ENCODE measurements around the gene GPX4. TPM values are rescaled to one million over a fixed set of nuclear protein-coding genes. Genes with fewer than 3 reads are reported as not detected.

The GPX4 gene
- total RNA-seq, 1 experiment from 2014 or later, result 355 TPM

- Mint-ChIP-seq H3K4me3 (no peak overlapping the region), H3K27ac (no peak overlapping the region), H3K4me1 (peaks cover 4 to 6% of the 10 kb centered on the region in 2 experiments; a peak in 3 of 4 replicates), H3K27me3 (ENCODE audit: low read depth) (peaks cover 22% of the 10 kb centered on the region), H3K36me3 (ENCODE audit: insufficient read depth in 1 of 3, low read depth in 3 of 3) (peaks cover 9 to 36% (median 28%) of the 10 kb centered on the region in 3 experiments), H3K9me3 (no peaks in the 10 kb centered on the region)
- H4K8ac ChIP-seq (replicated peaks; ENCODE audit: insufficient read length, low read depth, low read length), result no peak overlapping the region
- no peak overlapping the region for H3K4me2 ChIP-seq (ENCODE audit: insufficient read depth, insufficient read length, low read length)
- no peak overlapping the region for H2BK12ac ChIP-seq (ENCODE audit: insufficient read length, low read depth, low read length)
- no peaks in the 10 kb centered on the region for H4K20me1 ChIP-seq (ENCODE audit: control insufficient read depth, insufficient read depth, insufficient read length)
- H3K79me2 ChIP-seq (ENCODE audit: insufficient read depth, low read length), result no peaks in the 10 kb centered on the region
- no peak overlapping the region for H3T11ph ChIP-seq (ENCODE audit: low read length)
- no peak overlapping the region for H2BK15ac ChIP-seq (ENCODE audit: low read depth, low read length)
- no peak for DNase-seq
- no peak overlapping the region for H2BK5ac ChIP-seq (ENCODE audit: insufficient read length, low read length)
- H2AFZ ChIP-seq (ENCODE audit: low read length), result no peak overlapping the region
- H3K9ac ChIP-seq (ENCODE audit: extremely low read depth, insufficient read length, low read length), result no peak overlapping the region
- no peak overlapping the region for H3K23ac ChIP-seq (ENCODE audit: insufficient read length, low read depth, low read length)
- no peak overlapping the region for H3K4ac ChIP-seq (ENCODE audit: low read depth, low read length)
- no peak overlapping the region for H3K18ac ChIP-seq (ENCODE audit: insufficient read length, low read depth, low read length)
- H3K23me2 ChIP-seq (ENCODE audit: insufficient read length, low read depth, low read length, poor library complexity, severe bottlenecking), result peaks cover 5% of the 10 kb centered on the region
- H3K79me1 ChIP-seq (ENCODE audit: insufficient read depth, low read depth, low read length, poor library complexity, severe bottlenecking), result no peaks in the 10 kb centered on the region
- H3K27ac ChIP-seq (ENCODE audit: insufficient read length, low read depth, low read length), result no peak overlapping the region
- no peak overlapping the region for H3K56ac ChIP-seq (ENCODE audit: insufficient read length, low read depth, low read length)
- no peaks in the 10 kb centered on the region for H3K4me1 ChIP-seq (ENCODE audit: insufficient read depth, low read length)
- no peak overlapping the region for H2BK20ac ChIP-seq (ENCODE audit: low read depth, low read length, poor library complexity, severe bottlenecking)
- H2AK5ac ChIP-seq (ENCODE audit: insufficient read length, low read length), result no peak overlapping the region
- no peak for TF ChIP-seq CTCF (conservative IDR thresholded peaks at IDR 0.05)
- H3K9me3 ChIP-seq (ENCODE audit: control insufficient read depth, low read depth, low read length), result no peaks in the 10 kb centered on the region
- H3K14ac ChIP-seq (ENCODE audit: insufficient read depth, low read length), result no peak overlapping the region
- no CpG with 5 or more reads among the region's 54 CpGs for WGBS (ENCODE audit: extremely low coverage, insufficient read length, low lambda C conversion rate)
- H4K91ac ChIP-seq (ENCODE audit: insufficient read length, low read depth, low read length), result no peak overlapping the region
- no peak overlapping the region for H4K5ac ChIP-seq (ENCODE audit: insufficient read length, low read depth, low read length)
- H3K27me3 ChIP-seq (ENCODE audit: insufficient read depth, low read length), result no peaks in the 10 kb centered on the region; the same call in 1 of the 2 replicates
- no peak overlapping the region for H2BK120ac ChIP-seq (ENCODE audit: low read depth, low read length, poor library complexity, severe bottlenecking)
Observed at GRCh38 chr19:1074544-1075283, 29.1 kb upstream of the GPX4 start.
